ENCODE results near the gene AGBL1. TPM values are rescaled to one million over a fixed set of nuclear protein-coding genes. Genes with fewer than 3 reads are reported as not detected.

The AGBL1 gene
- total RNA-seq, 1 donor from 2014 or later: not detected

- Histone ChIP-seq H3K27ac (replicated peaks) (no peak overlapping the region), H3K4me1 (peaks cover 18% of the 10 kb centered on the region), H3K27me3 (ENCODE audit: low read depth) (no peaks in the 10 kb centered on the region), H3K36me3 (no peaks in the 10 kb centered on the region), H3K4me3 (no peak overlapping the region), H3K9me3 (replicated peaks) (no peaks in the 10 kb centered on the region)
- no peak for DNase-seq
- TF ChIP-seq CTCF (IDR thresholded peaks at IDR 0.05; ENCODE audit: borderline replicate concordance): no peak
- intact Hi-C loops (cut with micrococcal nuclease): no loop called here
These were observed 813.2 kb downstream of the AGBL1 start for GRCh38 chr15:86892774-86893449.

GRCh38 chr15:86894269-86894668 is 814.6 kb downstream of the AGBL1 start:
- intact Hi-C loops (cut with micrococcal nuclease): no loop called here
- H3K36me3 ChIP-seq: no peaks in the 10 kb centered on the region
- H3K27me3 ChIP-seq (ENCODE audit: low read depth): no peaks in the 10 kb centered on the region
- no peak overlapping the region for H3K4me3 ChIP-seq
- peaks cover 4% of the 10 kb centered on the region for H3K9me3 ChIP-seq (replicated peaks)
- peaks cover 18% of the 10 kb centered on the region for H3K4me1 ChIP-seq
- TF ChIP-seq CTCF (IDR thresholded peaks at IDR 0.05; ENCODE audit: borderline replicate concordance): peak; percentile 48
- DNase-seq: no peak
- no peak overlapping the region for H3K27ac ChIP-seq (replicated peaks)

GRCh38 chr15:86903642-86904421 is 824.2 kb downstream of the AGBL1 start:
- H3K36me3 ChIP-seq: no peaks in the 10 kb centered on the region
- H3K27me3 ChIP-seq (ENCODE audit: low read depth): no peaks in the 10 kb centered on the region
- DNase-seq: no peak
- H3K9me3 ChIP-seq (replicated peaks): peaks cover 3% of the 10 kb centered on the region
- no peak for TF ChIP-seq CTCF (IDR thresholded peaks at IDR 0.05; ENCODE audit: borderline replicate concordance)
- no peak overlapping the region for H3K27ac ChIP-seq (replicated peaks)
- H3K4me1 ChIP-seq: no peaks in the 10 kb centered on the region
- intact Hi-C loops (cut with micrococcal nuclease): no loop called here
- H3K4me3 ChIP-seq: no peak overlapping the region

- Histone ChIP-seq H3K27me3 (ENCODE audit: low read depth) (no peaks in the 10 kb centered on the region), H3K36me3 (no peaks in the 10 kb centered on the region)
- no peak for DNase-seq
These were observed 826.1 kb downstream of the AGBL1 start for GRCh38 chr15:86905625-86906256.

More at GRCh38 chr15:86905625-86906256, 826.1 kb downstream of the AGBL1 start:
- Histone ChIP-seq H3K27ac (replicated peaks) (no peak overlapping the region), H3K4me3 (no peak overlapping the region), H3K4me1 (no peaks in the 10 kb centered on the region), H3K9me3 (replicated peaks) (no peaks in the 10 kb centered on the region)
- no peak for TF ChIP-seq CTCF (IDR thresholded peaks at IDR 0.05; ENCODE audit: borderline replicate concordance)
- intact Hi-C loops (cut with micrococcal nuclease): no loop called here

All from left ventricle myocardium inferior (tissue), 1 donor.